Spleen (tissue), 7 donors: ENCODE measurements around the gene CFAP74.
"Not testable (repeated sequence)": the region's sequence is repeated elsewhere in the genome, so short reads cannot be mapped to it uniquely, and the experiment has no call there.

Experiments
- POLR2A ChIP-seq, 3 donors: fragments of 450-650 bp; IDR thresholded peaks; one replicate each; pipeline ENCODE4 v1.5.1; 2017; ENCODE audit warnings: antibody characterized with exemption in 3 of 3, mild to moderate bottlenecking in 1 of 3
- POLR2AphosphoS5 ChIP-seq, 3 donors: sonication (generic); formaldehyde crosslinking; IDR thresholded peaks; one replicate each; pipeline ENCODE4 v1.5.1; 2017; ENCODE audit warnings: antibody characterized with exemption in 3 of 3
- TF ChIP-seq, protein P1 (sequence below), 11 experiments: fragments of 200-600 bp in 7 of 11; fragments of 450-650 bp in 4 of 11; sonication (generic) in 4 of 11; IDR thresholded peaks in 8 of 11; conservative IDR thresholded peaks in 3 of 11; 1 replicate in 7 of 11; 2 replicates in 4 of 11; pipeline versions ENCODE4 v1.4.0 to v1.8.0; 2016 to 2021; ENCODE audit warnings: antibody characterized with exemption in 11 of 11, inconsistent platforms in 4 of 11, mild to moderate bottlenecking in 1 of 11
- donor health status: DM: no; HTN: no; CAD: no; lungs with moderate emphysema.
- donor health status: DM: no; HTN: no; CAD: no.
- donor health status: DM: no; HTN: no; CAD: no.

DNA sequence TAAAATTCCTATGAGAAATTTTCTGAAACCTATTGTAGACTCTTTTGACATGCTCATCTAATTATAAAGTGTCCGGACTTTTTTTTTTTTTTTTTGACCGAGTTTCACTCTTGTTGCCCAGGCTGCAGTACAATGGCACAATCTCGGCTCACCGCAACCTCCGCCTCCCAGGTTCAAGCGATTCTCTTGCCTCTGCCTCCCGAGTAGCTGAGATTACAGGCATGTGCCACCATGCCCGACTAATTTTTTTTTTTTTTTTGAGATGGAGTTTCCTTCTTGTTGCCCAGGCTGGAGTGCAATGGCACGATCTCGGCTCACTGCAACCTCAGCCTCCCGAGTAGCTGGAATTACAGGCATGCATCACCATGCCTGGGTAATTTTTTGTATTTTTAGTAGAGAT, 119.7 kb downstream of the CFAP74 start:
- TF ChIP-seq, protein P1, sequence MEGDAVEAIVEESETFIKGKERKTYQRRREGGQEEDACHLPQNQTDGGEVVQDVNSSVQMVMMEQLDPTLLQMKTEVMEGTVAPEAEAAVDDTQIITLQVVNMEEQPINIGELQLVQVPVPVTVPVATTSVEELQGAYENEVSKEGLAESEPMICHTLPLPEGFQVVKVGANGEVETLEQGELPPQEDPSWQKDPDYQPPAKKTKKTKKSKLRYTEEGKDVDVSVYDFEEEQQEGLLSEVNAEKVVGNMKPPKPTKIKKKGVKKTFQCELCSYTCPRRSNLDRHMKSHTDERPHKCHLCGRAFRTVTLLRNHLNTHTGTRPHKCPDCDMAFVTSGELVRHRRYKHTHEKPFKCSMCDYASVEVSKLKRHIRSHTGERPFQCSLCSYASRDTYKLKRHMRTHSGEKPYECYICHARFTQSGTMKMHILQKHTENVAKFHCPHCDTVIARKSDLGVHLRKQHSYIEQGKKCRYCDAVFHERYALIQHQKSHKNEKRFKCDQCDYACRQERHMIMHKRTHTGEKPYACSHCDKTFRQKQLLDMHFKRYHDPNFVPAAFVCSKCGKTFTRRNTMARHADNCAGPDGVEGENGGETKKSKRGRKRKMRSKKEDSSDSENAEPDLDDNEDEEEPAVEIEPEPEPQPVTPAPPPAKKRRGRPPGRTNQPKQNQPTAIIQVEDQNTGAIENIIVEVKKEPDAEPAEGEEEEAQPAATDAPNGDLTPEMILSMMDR (IDR thresholded peaks at IDR 0.05 in 8 of 11, conservative IDR thresholded peaks at IDR 0.05 in 3 of 11), result not testable (repeated sequence)
- TF ChIP-seq POLR2A, POLR2AphosphoS5 (IDR thresholded peaks at IDR 0.05): not testable (repeated sequence)
